Activated CD4-positive, CD25-positive, alpha-beta regulatory T cell treated with anti-CD3 and anti-CD28 coated beads, Interleukin-2, amount 50 U/mL, for 16 hours (primary cell): ENCODE results near the gene NECAB2.

ENCODE experiments used
- DNase-seq: peaks from one replicate; pipeline ENCODE4 v3.0.0-alpha.2; 2020; ENCODE audit warnings: low read depth, low spot score

Gene NECAB2

DNA sequence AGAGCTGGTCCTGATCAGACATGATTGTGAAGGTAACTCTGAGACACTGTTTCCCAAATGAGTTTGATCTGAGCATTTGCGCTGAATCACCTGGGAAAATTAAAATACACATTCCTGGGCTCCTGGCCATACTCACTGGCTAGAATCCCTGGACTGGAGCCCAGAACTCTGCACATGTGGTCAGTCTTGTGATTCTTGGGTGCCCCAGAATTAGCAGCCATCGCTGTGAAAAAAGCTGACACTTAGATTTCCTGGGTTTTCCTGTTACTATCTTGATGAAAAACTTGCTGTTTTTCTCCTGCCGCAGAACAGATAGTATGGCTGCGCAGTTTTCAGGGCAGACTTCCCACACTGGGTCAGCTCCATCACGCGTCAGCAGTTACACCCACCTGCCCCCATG, 24.6 kb downstream of the NECAB2 start:
- no peak for DNase-seq

DNA sequence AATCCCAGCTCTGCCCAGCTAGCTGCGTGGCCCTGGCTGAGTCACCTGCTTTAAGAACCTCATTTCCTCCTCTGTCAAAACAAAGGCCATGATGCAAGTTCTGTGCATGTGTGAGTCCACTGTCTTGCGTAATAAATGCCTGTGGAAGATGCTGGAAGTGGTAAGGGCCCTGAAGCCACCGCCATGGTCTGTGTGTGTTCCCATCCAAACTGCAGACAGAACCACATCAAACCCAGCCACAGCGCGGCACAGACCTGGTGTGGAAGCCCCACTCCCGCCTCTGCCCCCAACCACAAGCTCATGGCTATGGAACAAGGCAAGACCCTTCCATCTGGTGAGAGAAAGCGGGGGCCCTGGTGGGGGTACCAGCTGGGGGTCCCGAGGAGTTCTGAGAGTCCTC, 26.0 kb downstream of the NECAB2 start:
- no peak for DNase-seq

DNA sequence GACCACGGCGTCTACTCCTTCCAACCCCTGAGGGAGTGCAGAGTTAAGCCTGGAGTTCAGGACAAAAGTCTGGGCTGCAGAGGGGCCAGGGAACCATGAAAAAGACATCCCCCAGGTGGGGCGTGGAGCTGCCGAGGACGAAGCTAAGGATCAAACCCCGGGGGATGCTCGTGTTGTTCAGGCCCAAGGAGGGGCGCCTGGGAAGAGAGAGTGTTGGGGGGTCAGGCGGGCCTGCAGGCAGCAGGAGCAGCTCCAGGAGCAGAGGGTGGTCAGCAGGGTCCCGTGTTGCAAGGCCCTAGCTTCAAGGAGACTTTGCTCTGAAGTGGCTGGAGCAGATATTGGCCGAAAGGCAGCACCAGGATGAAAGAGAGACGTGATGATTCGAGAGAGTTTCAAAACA, 26.7 kb downstream of the NECAB2 start:
- DNase-seq, result no peak

DNA sequence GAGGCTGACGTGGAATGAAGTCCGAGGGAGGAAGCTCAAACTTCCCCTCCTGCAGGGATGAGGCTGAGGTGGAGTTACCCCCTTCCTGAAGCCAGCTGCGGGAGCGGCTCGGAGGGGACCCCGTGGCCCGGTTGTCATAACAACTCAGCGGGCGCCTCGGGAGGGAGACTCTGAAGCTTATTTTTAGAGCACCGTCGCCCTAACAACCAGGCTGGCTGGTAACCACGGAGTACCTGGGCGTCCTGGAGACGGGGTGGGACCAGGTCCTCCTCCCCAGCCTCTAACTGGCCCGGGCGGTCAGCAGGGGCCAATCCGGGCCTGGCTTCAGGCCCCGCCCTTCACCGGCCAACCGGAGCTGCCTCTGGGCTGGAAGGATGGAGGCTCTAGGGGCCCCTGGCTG, 27.7 kb downstream of the NECAB2 start:
- DNase-seq, result no peak

DNA sequence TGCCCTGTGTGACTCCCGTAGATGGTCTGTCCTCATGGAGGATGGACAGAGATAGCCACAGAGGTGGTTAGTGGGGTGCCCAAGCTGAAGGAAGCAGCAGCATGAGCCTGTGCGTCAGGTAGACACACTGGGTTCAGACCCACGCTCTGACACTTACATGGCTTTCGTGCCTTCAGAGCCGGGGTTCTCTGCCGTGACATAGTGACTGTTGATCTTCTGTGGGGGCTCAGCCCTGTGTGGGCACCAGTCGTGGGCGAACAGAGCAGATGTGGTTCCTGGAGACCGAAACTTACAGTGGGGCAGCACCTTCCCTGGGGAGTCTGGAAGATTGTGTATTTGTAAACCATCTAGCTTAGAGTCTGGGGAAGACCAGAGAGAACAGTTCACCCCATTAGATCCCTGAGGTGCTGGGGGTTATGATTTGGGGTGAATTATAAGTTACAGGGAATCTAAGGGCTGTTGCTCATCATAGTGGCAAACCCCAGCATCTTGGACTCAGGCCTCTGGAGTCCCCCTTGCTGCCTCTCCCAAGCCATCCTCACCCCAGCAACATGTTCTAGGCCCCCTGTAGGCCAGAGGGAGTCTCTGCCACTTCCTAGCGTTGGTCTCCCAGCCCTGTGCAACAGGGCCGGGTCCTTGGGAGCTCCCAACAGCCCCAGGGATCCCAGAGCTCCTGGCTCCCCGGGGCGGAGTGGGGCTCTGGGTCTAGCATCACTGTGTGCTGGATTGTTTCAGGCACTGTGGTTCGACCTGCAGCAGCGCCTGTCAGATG, 28.6 kb downstream of the NECAB2 start:
- no peak for DNase-seq

DNA sequence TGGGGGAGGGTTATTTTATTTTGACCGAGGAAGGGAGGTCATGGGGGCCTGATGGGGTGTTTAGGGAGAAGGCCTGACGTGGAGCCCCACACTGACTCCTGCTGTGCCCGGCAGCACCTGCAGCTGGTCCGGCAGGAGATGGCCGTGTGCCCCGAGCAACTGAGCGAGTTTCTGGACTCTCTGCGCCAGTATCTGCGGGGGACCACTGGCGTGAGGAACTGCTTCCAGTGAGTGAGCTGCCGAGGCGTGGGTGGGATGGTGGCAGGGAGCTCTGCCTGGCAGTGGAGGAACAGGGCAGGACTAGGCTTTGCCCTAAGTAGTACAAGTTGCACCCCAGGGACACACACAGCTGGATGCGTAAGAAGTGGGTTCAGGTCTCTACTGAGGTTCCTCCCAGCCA, 30.0 kb downstream of the NECAB2 start:
- no peak for DNase-seq

DNA sequence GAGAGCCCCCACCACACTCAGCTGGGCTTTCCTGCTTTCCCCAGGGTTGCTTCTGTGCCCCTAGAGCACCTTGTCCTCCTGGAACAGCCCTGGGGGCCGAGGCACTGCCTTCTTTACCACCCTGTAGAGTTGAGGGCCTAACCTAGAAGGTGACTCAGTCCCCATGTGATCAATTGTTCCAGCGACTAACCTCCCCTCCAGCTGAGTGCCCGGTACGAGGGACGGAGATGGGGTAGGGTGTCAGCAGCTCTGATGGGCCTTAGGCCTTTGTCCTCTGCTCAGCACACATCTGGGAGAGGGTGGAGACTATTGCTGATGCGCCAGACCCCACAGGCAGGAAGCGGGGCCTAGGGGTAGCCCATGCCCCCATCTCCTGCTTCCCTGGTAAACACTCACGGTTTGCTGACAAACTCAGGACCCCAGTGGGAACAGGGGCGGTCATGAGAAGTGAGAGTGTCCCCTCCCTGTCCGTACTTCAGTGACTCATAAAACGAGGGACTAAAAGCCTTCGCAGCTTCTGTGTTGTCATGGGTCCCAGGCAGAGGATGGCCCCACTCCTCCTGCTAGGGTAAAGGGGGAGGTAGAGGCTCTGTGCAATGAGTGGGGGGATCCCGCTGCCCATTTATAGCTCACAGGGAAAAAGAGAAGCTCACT, 33.1 kb downstream of the NECAB2 start:
- DNase-seq, result no peak

DNA sequence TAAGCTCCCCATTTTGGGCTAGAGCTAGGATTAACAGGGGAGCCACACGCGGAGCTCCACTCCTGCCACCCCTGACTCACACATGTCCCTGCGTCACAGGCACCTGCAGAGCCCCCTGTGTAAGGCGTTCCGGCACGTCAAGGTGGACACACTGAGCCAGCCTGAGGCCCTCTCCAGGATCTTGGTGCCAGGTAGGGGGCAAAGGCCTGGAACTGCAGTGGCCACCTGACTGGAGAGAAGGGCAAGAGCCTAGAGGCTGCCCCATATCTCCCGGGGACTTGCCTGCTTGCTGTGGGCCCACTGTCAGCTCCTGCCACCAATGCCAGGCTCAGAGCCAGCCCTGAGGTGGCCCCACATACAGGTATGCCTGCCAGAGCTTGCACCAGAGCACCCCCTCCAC, 33.7 kb downstream of the NECAB2 start:
- no peak for DNase-seq

DNA sequence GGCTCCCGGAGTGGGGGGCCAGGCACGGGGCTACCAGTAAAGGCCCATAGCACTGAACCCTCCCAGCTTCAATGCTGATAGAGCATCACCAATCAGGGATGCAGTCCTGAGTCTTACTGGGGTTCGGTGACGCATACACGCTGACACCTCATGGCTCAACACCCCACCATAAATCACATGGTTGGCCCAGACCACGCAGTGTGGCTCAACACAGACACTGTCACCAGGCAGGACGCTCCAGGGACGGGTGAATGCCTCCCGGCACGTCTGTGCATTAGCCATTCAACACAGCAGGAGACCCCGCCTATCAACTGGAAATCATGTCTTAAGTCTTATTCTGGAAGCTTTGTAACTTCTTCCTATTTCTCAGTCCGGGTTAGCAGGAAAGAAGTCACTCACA, 35.0 kb downstream of the NECAB2 start:
- no peak for DNase-seq

DNA sequence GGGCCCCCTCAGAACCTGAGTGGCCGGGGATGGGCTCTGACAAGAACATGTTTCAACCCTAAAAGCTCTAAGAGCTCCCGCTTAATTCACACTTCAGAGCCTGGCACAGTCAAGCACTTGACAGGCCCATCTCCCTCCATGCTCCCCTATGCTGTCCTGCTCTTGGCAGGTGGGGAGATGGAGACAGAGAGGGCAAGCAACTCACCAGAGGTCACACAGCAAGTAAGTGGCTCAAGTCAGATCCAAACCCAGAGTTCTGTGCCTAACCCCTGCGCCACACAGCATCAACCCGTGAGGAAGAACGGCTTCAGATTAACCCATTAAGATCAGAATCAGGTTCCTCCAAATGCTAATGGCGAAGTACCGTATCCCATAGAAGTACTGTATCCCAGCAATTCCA, 36.4 kb downstream of the NECAB2 start:
- DNase-seq, result no peak

DNA sequence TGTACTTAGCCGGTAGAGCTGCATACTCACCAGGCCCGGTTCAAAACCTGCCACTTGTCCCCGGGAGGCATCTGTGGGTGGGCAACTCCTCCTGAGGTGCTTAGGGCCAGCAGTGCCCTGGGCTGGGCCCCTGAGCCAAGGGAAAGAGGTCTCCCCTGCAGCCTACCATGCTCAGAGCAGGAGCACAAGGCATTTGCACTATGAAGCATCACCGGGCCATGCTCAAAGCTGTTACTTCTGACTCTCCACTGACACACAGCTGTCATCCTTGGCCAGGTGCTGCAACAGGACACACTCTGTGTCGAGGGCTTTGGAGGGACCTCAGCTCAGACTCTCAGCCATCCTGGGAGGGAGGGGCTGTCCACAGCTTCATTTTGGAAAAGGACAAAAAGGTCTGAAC, 37.3 kb downstream of the NECAB2 start:
- no peak for DNase-seq

DNA sequence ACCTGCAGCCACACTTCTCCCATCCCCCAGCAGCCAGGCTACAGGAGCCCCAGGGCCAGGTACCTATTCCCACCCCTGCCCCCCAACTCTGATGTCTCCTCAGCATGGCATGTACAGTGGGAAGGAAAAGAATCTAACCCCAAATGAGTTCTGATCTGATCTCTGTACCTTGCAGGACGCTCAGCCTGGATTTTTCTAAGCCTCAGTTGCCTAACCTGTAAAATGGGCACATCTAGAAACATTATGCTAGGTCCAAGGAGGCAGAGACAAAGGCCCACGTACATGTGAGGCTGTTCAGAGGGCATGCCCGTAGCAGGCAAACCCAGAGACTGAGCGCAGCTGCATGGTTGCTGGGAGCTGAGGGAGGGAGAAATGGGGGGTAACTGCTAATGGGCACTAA, 39.5 kb downstream of the NECAB2 start:
- DNase-seq, result no peak

DNA sequence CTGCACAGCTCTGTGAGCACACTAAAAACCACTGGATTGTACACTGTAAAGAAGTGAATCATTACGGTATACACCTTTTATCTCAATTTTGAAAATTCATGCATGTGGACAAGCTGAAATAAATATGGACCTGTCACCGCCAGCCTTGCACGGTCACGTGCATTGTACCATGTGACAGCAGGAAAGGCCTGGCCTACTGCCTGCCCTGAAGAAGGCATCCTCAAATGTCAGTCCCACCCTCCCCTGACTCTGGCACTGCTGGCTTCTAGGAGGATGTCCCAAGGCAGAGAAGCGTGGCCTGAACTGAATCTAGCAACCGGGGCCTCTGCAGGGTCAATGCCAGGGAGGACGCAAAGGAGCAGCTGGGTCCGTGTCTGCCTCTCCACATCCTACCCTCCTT, 39.9 kb downstream of the NECAB2 start:
- no peak for DNase-seq

DNA sequence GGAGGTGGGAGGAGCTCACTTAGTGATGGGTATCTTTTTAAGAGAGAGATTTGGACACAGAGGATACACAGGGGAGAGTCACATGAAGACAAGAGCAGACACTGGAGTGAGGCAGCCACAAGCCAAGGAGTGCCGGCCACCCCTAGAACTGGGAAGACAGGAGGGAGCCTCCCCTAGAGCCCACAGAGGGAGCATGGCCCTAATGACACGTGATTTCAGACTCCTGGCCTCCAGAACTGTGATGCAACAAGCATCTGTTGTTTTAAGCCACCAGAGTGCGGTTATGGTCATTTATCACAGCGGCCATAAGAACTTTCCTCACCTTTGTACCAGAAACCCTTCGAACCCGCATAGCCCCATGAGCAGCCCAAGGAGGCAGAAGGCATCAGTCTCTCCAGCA, 41.2 kb downstream of the NECAB2 start:
- no peak for DNase-seq

DNA sequence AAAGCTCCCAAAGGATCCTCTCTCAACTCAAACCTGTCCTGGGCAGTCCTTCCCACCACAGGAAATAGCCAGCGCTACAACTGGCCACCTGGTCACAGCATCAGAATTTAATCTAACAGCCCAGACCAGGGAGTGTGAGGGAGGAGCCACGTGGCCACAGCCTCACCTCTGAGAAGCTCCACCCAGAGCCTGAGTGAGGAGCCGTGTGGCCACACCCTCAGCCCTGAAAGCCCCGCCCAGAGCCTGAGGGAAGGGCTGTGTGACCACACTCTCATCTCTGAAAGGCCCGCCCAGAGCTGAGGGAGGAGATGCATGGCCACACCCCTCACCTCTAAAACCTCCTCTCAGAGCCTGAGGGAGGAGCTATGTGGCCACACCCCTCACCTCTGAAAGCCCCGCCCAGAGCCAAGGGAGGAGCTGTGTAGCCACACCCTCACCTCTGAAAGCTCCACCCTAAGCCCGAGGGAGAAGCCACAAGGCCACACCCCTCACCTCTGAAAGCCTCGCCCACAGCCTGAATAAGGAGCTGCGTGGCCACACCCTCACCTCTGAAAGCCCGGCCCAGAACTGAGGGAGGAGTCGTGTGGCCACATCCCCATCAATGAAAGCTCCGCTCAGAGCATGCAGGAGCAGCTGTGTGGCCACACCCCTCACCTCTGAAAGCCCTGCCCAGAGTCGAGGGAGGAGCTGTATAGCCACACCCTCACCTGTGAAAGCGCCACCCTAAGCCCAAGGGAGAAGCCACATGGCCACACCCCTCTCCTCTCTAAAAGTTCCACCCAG, 45.9 kb downstream of the NECAB2 start:
- no peak for DNase-seq

DNA sequence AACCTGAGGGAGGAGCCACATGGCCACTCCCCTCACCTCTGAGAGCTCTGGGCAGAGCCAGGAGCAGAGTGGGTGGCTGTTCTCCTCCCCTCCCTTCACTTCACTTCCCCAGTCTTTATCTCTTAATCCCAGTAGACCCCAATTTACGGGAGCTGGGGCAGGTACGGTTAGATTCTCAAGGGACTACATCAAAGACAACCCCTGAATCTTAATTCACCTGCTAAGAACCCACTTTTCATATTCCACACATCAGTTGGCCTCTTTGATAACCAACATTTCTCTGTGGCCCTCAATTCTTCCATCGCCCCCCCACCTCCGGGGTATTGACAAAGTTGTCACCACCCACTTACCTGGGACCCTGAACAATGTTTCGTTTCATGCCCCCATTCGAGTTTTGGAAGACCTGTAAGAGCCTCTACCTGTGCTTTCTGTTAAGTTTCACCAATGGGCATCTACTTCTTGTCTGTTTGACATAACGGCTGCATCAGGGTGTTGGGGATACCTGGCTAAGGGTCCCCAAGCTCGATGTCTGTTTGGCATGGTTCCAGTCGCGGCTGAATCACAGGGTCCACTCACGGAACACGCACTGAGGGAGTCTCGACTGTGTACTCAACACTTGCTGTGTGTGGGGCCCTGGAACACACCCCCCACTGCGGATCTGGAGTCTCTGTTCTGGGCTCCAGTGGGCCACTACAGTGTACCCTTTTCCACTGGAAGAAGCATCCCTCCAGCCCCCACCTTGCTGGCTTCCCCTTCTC, 46.7 kb downstream of the NECAB2 start:
- DNase-seq, result no peak

DNA sequence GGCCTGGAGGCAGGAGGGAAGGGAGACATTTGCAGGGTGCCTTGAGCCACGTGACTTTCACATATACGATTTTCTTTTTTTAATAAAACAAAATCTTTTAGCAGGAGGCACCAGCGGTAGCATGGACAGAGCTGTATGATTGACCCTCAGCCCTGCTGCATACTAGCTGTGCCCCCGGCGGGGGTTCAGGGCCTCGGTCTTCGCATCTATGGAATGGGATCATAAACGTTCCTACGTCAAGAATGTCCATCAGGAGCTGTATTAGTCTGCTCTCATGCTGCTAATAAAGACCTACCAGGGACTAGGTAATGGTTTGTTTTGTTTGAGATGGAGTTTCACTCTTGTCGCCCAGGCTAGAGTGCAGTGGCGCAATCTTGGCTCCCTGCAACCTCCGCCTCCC, 47.4 kb downstream of the NECAB2 start:
- no peak for DNase-seq

DNA sequence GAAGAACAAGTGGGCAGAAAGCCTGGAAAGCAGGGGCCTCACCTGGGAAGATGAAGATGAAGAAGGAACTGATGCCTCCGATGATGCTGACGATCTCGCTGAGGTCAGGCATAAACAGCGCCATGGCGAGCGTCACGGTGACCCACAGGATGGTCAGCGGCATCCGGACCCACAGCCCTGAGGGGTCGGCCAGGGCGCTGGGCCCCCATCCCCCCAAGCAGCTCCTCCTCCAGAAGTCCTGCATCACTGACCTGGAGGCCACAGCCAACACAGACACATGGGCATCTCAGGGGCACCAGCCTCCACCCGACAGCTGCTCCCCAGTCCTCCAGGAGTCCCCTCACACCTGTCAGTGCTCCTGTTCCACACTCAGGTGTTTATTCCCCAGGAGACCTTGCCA, 48.4 kb downstream of the NECAB2 start:
- DNase-seq, result no peak

DNA sequence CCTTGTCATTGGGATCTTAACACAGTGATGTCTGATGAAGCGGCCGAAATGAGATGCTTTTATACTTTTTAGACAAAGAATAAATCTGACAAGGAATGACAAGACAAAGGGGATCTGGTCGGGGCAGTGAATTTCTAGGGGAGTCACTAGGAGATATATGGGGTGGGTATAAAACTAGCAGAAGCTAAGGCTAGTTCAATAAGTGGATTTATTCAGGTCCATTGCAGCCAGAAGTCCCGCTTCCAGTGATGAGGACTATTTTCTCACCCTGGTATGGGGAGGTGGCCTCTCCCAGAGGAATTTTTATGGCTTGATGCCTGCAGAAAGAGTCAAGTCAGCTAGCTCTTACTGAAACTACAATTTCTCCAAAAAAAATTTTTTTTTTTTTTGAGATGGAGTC, 50.7 kb downstream of the NECAB2 start:
- DNase-seq, result no peak

DNA sequence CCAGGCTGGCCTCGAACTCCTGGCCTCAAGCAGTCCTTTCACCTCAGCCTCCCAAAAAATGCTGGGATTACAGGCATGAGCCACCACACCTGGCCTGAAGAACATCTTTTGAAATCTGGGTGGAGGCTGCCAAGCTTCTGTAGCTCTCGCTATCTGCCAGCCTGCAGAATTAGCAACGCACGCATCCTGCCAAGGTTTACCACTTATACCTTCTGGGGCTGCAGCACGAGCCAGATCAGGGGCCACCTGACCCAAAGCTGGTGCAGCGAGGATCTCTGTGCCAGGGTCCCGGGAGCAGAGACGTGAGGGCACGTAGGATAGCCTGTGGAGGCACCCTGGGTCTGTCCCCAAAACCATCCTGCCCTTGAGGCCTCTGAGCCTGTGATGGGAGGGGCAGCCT, 52.3 kb downstream of the NECAB2 start:
- DNase-seq, result no peak

DNA sequence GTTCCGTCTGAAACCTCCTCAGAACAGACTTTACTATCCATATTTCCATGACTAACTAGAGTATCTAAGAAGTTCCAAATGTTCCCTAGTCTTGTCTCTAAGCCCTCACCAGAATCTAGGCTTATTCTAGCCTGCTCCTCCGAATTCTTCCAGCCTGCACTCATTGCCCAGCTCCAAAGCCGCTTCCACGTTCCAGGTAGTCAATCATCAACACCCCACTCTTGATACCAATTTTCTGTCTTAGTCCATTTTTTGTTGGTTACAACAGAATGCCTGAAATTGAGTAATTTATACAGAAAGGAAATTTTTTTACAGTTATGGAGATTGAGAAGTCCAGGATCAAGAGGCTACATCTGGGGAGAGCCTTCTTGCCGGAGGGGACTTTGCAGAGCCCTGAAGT, 53.4 kb downstream of the NECAB2 start:
- no peak for DNase-seq

DNA sequence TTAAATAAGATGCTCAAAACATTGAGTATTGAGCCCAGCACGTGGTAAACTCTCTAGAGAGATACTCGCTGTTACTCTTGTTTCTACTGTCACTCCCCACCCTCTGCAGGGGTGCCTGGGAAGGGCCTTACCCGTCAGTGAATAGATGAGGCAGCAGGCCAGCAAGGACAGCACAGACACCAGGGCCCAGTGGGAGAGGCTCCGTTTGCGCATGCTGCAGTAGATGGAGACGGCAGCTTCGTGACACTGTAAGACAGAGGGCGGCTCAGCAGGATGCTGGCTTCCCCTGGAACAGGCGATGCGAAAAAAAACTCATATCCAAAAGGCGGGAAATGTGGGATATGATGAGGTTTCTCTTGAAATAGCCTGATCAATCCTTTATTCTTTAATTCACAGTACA, 54.6 kb downstream of the NECAB2 start:
- no peak for DNase-seq
